ENCODE results near the gene MCTP1. TPM values are rescaled to one million over a fixed set of nuclear protein-coding genes. Genes with fewer than 3 reads are reported as not detected.

Gene MCTP1
- total RNA-seq, 1 donor from 2014 or later = 7.8 TPM

DNA sequence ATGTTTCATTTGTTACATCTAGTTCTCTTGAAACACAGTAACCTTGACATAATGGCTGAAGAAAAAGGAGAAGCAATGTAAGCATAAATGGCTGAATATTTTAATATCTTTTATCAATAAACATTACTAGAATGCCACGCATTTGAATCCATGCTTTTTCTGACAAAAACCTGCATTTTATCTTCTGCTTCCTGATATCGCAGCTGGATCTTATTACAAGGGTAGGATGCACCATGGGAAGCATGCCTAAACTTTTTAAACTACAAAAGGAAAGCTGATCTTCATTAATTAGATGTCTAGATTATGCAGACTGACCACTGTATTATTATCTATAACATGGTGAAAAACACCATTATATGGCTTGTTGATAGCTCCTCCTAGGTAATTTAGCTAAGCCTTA lies 509.8 kb downstream of the MCTP1 start:
- H3K4me1 ChIP-seq = no peaks in the 10 kb centered on the region
- no peak overlapping the region for H3K27ac ChIP-seq (replicated peaks)
- intact Hi-C loops (cut with micrococcal nuclease) = no loop called here
- no peak overlapping the region for H3K4me3 ChIP-seq
- TF ChIP-seq, protein P1, sequence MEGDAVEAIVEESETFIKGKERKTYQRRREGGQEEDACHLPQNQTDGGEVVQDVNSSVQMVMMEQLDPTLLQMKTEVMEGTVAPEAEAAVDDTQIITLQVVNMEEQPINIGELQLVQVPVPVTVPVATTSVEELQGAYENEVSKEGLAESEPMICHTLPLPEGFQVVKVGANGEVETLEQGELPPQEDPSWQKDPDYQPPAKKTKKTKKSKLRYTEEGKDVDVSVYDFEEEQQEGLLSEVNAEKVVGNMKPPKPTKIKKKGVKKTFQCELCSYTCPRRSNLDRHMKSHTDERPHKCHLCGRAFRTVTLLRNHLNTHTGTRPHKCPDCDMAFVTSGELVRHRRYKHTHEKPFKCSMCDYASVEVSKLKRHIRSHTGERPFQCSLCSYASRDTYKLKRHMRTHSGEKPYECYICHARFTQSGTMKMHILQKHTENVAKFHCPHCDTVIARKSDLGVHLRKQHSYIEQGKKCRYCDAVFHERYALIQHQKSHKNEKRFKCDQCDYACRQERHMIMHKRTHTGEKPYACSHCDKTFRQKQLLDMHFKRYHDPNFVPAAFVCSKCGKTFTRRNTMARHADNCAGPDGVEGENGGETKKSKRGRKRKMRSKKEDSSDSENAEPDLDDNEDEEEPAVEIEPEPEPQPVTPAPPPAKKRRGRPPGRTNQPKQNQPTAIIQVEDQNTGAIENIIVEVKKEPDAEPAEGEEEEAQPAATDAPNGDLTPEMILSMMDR (IDR thresholded peaks at IDR 0.05; ENCODE audit: borderline replicate concordance) = no peak
- H3K9me3 ChIP-seq (replicated peaks) = no peaks in the 10 kb centered on the region
- no peaks in the 10 kb centered on the region for H3K27me3 ChIP-seq (ENCODE audit: low read depth)
- no peak for DNase-seq
- H3K36me3 ChIP-seq = no peaks in the 10 kb centered on the region

DNA sequence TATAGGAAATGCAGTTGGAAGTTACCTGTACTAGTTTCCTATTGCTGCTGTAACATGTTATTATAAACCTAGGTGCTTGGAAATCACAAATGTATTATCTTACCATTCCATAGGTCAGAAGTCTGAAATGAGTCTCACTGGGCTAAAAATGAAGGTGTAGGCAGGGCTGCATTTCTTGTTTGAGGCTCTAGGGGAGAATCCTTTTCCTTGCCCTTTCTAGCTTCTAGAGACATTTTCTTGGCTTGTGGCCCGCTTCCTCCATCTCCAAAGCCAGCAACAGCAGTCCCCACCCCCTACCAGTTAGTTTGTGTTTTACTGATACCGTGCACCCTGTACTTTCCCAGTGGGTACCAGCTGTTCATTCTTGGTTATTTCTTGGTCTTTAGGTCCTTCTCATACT lies 513.2 kb downstream of the MCTP1 start:
- Histone ChIP-seq H3K36me3 (no peaks in the 10 kb centered on the region), H3K4me1 (no peaks in the 10 kb centered on the region), H3K27ac (replicated peaks) (no peak overlapping the region), H3K4me3 (no peak overlapping the region), H3K27me3 (ENCODE audit: low read depth) (no peaks in the 10 kb centered on the region), H3K9me3 (replicated peaks) (peaks cover 6% of the 10 kb centered on the region)
- TF ChIP-seq, protein P1 (IDR thresholded peaks at IDR 0.05; ENCODE audit: borderline replicate concordance) = no peak
- intact Hi-C loops (cut with micrococcal nuclease) = no loop called here
- no peak for DNase-seq

DNA sequence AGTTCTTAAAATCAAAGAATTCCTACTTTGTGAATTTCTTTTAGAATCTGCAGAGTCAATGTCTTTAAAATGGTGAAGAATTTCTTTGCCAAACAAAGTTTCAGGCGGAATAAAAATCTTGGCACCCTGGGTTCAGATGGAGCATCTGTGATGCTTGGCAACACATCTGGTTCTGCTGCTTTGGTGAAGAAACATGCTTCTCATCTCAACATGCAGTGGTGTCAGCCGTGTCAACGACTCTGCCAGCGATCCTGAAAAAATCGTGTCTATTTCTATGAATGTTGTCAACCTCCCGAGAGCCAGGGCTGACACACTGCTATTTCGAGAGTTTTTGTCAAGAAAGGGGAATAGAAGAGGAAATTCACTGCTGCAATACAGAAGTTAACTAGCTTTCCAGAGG lies 514.9 kb downstream of the MCTP1 start:
- no peak for DNase-seq
- Histone ChIP-seq H3K4me3 (no peak overlapping the region), H3K36me3 (no peaks in the 10 kb centered on the region), H3K4me1 (no peaks in the 10 kb centered on the region), H3K27me3 (ENCODE audit: low read depth) (no peaks in the 10 kb centered on the region), H3K9me3 (replicated peaks) (peaks cover 6% of the 10 kb centered on the region), H3K27ac (replicated peaks) (no peak overlapping the region)
- TF ChIP-seq, protein P1 (IDR thresholded peaks at IDR 0.05; ENCODE audit: borderline replicate concordance) = no peak
- intact Hi-C loops (cut with micrococcal nuclease) = no loop called here

DNA sequence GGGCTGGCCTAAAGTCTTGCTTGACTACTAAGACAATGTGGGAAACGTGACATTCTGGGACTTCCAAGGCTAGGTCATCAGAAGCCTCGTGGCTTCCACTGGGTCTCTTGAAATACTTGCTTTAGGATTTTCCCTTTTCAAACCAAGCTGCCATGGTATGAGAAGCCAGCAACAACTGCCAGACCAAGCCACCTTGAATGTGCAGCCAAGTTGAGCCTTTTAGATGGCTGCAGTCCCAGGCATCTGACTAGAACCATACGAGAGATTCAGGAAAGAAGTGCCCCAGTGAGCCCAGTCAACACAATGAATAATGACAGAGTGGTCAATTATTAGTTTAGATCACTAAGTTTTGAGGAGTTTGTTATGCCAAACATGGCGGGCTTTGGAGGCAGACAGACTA lies 523.1 kb downstream of the MCTP1 start:
- TF ChIP-seq, protein P1 (IDR thresholded peaks at IDR 0.05; ENCODE audit: borderline replicate concordance) = no peak
- no peak for DNase-seq
- Histone ChIP-seq H3K27ac (replicated peaks) (no peak overlapping the region), H3K4me1 (peaks cover 11% of the 10 kb centered on the region), H3K9me3 (replicated peaks) (no peaks in the 10 kb centered on the region), H3K36me3 (no peaks in the 10 kb centered on the region), H3K27me3 (ENCODE audit: low read depth) (no peaks in the 10 kb centered on the region), H3K4me3 (no peak overlapping the region)
- intact Hi-C loops (cut with micrococcal nuclease) = no loop called here

DNA sequence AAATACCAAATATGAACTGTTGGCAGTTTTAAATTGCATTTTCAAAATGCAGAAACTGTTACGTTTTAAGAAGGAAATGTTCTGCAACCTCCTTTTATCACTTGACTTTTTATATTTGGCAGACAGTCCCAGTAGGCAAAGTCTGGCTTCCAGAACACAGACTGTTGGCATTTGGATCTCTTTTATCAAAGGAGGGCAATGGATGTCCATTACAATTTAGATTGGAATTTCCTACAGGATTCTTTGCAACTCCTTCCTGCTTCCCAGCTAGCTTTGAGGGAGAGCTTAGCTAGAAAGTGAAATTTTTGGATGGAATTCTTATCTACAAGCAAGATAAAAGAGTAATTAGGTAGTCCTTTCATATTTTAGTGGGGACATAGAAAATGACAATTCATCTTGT lies 523.8 kb downstream of the MCTP1 start:
- intact Hi-C loops (cut with micrococcal nuclease) = no loop called here
- Histone ChIP-seq H3K27ac (replicated peaks) (no peak overlapping the region), H3K4me3 (no peak overlapping the region), H3K27me3 (ENCODE audit: low read depth) (no peaks in the 10 kb centered on the region), H3K9me3 (replicated peaks) (no peaks in the 10 kb centered on the region), H3K4me1 (peaks cover 11% of the 10 kb centered on the region), H3K36me3 (no peaks in the 10 kb centered on the region)
- no peak for DNase-seq
- TF ChIP-seq, protein P1 (IDR thresholded peaks at IDR 0.05; ENCODE audit: borderline replicate concordance) = no peak

DNA sequence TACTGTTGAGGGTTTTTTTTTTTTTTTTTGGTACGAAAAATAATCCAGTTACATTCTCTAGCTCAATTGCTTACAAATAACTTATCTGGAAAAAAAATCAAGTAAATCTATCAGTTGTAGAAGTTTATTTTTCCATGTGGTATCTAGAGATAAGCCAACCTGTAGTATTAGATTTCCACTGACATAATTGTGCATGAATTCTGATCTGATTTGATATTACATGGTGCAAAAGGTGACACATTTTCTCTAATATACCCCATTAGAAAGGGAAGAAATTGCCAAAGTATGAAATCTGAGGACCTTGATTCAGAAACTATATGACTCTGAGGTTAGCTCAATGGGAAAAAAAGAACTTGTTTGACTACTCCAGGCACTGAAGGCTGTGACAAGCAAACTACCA lies 524.9 kb downstream of the MCTP1 start:
- Histone ChIP-seq H3K27ac (replicated peaks) (no peak overlapping the region), H3K4me1 (peaks cover 11% of the 10 kb centered on the region), H3K27me3 (ENCODE audit: low read depth) (no peaks in the 10 kb centered on the region), H3K36me3 (no peaks in the 10 kb centered on the region), H3K9me3 (replicated peaks) (no peaks in the 10 kb centered on the region), H3K4me3 (no peak overlapping the region)
- TF ChIP-seq, protein P1 (IDR thresholded peaks at IDR 0.05; ENCODE audit: borderline replicate concordance) = no peak
- intact Hi-C loops (cut with micrococcal nuclease) = no loop called here
- no peak for DNase-seq

Measured in left ventricle myocardium inferior (tissue), 1 donor.